ENCODE measurements around the gene HDAC6. TPM values are rescaled to one million over a fixed set of nuclear protein-coding genes. Genes with fewer than 3 reads are reported as not detected.
"Not testable (repeated sequence)": the region's sequence is repeated elsewhere in the genome, so short reads cannot be mapped to it uniquely, and the experiment has no call there.

The HDAC6 gene
- total RNA-seq, 2 experiments from 2014 or later = 76.8 to 107 TPM

DNA sequence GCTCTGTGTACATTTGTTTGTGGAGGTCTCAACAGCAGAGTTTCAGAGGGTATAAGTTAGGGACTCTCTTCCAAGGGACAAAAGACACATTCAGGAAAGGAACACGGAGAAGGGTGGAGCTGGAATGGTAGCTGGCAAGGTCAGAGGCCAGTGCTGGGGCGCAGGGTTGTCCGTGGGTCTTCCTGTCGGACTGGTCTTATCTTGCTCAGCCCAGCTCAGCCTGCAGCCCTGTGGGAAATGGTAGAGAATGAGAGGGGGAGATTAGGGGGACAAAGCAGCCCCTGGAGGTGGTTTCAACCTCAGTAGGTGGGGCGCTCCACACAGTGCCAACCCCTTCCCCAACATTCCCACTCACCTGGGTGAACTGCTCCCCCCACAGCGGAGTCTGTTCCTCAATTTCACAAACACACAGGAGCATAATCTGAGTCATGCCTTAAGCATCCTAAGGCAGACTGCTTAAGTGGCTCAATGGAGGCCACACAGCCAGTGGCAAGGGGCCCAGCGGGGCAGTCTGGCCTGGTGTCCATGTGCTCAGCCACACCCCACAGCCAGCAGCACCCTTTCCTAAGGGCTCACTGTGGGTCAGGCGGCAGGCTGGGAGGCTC is 6.9 kb upstream of the HDAC6 start:
- ATAC-seq = no peak
- Mint-ChIP-seq H3K4me3 (no peak overlapping the region), H3K4me1 (peaks cover 2% of the 10 kb centered on the region), H3K9me3 (ENCODE audit: low read depth) (no peaks in the 10 kb centered on the region), H3K36me3 (no peaks in the 10 kb centered on the region), H3K27ac (no peak overlapping the region), H3K27me3 (no peaks in the 10 kb centered on the region)
- no peak for DNase-seq
- CTCF ChIA-PET = no interaction called here

DNA sequence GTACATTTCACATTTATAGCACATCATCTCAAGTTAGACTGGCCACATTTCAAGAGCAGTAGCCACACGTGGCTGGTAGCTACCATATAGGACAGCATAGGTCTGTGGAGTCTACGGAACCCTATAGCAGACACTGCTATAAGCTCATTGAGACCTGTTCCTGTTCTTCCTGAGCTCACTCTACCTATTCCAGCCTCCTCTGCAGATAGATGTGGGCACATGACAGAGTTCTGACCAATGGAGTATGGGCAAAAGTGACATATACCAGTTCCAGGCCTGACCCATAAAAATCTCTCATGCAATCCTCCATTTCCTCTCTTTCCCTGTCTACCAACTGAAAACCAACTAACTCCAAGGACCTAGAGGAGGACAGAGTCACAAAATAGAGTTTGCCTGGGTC is 3.5 kb upstream of the HDAC6 start:
- H3K27me3 Mint-ChIP-seq = no peaks in the 10 kb centered on the region
- no peaks in the 10 kb centered on the region for H3K9me3 Mint-ChIP-seq (ENCODE audit: low read depth)
- H3K36me3 Mint-ChIP-seq = peaks cover 4% of the 10 kb centered on the region
- CTCF ChIA-PET = no interaction called here
- no peak overlapping the region for H3K4me3 Mint-ChIP-seq
- H3K27ac Mint-ChIP-seq = no peak overlapping the region
- H3K4me1 Mint-ChIP-seq = peaks cover 16% of the 10 kb centered on the region
- DNase-seq (no peak), ATAC-seq (no peak)

DNA sequence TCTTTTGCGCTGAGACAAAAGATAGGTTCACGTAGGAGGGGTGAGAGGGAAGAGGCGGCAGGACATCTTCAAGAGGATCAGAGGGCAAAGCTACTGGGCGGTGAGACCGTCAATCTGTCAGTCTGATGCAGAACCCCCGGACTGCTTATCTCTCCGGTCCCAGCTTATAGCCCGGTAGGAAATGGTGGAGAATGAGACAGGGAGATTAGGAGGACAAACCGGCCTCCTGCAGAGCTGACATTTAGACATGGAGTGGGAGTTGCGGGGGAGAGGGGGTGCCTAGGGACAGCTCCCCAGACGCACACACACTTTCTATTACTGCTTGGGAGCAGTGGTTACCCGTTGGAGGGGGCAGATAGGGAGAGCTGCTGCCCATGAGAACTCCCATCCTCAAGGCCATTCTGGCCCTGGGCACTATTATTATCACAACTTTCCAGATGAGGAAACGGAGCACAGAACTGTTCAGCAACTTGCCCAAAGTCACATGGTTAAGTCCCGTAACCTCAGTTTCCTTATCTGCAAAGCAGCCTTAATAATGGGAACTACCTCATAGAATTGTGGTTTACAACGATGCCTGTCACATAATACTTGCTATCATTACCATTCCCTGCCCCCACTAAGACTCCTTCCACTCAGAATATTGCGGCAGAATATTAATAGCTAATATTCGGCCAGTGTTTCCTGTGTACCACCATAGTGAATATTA is 1.1 kb upstream of the HDAC6 start:
- Mint-ChIP-seq H3K36me3 (peaks cover 16% of the 10 kb centered on the region), H3K27me3 (no peaks in the 10 kb centered on the region), H3K27ac (peak overlapping the region; percentile 100), H3K4me1 (peaks cover 20% of the 10 kb centered on the region), H3K9me3 (ENCODE audit: low read depth) (no peaks in the 10 kb centered on the region), H3K4me3 (peak overlapping the region; percentile 98)
- DNase-seq (peak; percentile 40), ATAC-seq (no peak)
- CTCF ChIA-PET = interaction anchor here (0.9 kb wide), 1 partner anchor 152 kb away, joined by 4 read pairs; no protein-coding TSS in a partner anchor

DNA sequence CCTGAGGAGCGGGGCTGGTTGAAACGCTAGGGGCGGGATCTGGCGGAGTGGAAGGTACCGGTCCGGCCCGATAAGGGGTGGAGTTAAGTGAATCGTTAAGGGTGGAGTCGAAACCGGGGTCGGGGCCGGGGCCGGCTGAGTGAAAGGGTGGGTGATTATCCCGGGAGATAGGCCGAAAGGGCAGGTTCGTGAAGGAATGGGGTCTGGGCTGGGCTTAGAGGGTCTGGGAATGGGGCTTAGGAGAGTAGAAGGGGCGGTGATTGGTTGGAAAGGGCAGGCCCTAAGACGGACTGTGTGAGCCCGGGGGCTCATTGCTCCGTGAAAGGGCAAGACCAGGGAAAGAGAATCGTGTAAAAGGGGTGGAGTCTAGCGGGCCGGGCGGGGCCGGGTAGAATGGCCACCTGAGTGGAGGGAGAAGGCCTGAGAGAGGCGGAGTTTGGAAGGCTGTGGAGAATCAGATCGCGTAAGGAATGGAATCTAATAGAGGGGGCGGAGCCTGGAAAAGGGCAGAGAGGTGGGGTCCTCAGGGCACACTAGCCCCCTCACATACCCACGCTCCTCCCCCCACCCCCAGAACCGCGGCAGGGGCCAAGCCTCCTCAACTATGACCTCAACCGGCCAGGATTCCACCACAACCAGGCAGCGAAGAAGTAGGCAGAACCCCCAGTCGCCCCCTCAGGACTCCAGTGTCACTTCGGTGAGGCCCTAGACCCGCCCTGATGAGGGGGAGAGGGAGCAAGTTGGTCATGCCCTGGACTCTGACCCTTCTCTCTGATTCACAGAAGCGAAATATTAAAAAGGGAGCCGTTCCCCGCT is 430 bp downstream of the HDAC6 start:
- peak overlapping the region; percentile 100 for H3K27ac Mint-ChIP-seq
- H3K4me1 Mint-ChIP-seq = peaks cover 20% of the 10 kb centered on the region
- peak; percentile 62 for ATAC-seq
- H3K9me3 Mint-ChIP-seq (ENCODE audit: low read depth) = no peaks in the 10 kb centered on the region
- CTCF ChIA-PET = interaction anchor here (0.7 to 0.9 kb wide), 3 partner anchors 119 to 154 kb away, joined by 3 to 4 read pairs (median 3); partner anchors contain the start of gene WAS
- H3K4me3 Mint-ChIP-seq = peak overlapping the region; percentile 98
- peak; percentile 88 for DNase-seq
- peaks cover 18% of the 10 kb centered on the region for H3K36me3 Mint-ChIP-seq
- no peaks in the 10 kb centered on the region for H3K27me3 Mint-ChIP-seq

DNA sequence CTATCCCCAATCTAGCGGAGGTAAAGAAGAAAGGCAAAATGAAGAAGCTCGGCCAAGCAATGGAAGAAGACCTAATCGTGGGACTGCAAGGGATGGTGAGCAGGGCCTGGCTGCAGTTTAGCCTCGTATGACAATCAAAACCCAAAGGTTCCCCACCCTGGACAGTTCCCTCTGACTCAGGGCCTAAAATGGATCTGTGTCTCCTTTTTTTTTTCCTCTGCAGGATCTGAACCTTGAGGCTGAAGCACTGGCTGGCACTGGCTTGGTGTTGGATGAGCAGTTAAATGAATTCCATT is 986 bp downstream of the HDAC6 start:
- no peak for DNase-seq

DNA sequence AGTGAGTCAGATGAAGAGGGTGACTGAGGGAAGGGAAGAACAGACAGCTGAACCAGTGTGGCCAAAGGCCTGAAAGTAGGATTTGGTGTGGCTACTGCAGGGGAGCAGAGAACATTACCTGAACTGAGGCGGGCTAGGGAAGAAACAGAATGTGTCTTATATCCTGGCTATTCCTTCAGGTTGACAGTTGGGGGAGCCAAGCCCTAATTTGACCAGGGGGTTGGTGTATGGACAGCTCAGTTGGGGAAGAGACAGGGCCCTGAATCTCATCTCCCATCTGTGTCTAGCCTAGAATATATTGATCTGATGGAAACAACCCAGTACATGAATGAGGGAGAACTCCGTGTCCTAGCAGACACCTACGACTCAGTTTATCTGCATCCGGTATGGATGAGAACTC is 4.2 kb downstream of the HDAC6 start:
- Mint-ChIP-seq H3K9me3 (ENCODE audit: low read depth) (no peaks in the 10 kb centered on the region), H3K4me3 (no peak overlapping the region), H3K27me3 (no peaks in the 10 kb centered on the region), H3K36me3 (peaks cover 17% of the 10 kb centered on the region), H3K4me1 (peaks cover 12% of the 10 kb centered on the region), H3K27ac (no peak overlapping the region)
- CTCF ChIA-PET = interaction anchor here (1.0 to 1.3 kb wide), 2 partner anchors 158 to 350 kb away, joined by 3 read pairs; no protein-coding TSS in a partner anchor
- ATAC-seq = no peak
- DNase-seq = no peak

More for the DNA sequence above, 986 bp downstream of the HDAC6 start:
- Mint-ChIP-seq H3K4me1 (peaks cover 20% of the 10 kb centered on the region), H3K9me3 (ENCODE audit: low read depth) (no peaks in the 10 kb centered on the region), H3K27ac (peak overlapping the region; percentile 100), H3K4me3 (peak overlapping the region; percentile 98), H3K27me3 (no peaks in the 10 kb centered on the region), H3K36me3 (peaks cover 18% of the 10 kb centered on the region)
- CTCF ChIA-PET = no interaction called here
- no peak for ATAC-seq

DNA sequence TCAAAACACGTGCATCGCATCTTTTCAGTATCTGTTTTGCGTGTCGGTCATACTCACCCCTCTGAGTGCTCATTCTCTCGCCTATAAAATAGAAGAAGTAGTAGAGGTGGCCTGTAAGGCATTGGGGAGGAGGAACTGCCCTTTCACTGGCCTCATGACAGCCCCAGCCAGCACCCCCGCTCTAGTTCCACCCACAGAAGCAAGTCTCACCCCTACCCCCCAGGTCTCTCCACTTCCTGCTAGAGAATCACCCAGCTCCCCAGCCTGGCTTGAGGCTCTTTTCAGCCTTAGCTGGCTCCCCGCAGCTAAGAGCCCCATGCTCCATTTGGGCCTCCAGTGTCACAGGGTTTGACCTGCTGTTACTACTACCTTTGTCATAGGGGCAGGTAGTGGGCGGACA is 11.8 kb downstream of the HDAC6 start:
- DNase-seq (no peak), ATAC-seq (no peak)
- Mint-ChIP-seq H3K4me1 (no peaks in the 10 kb centered on the region), H3K27me3 (no peaks in the 10 kb centered on the region), H3K36me3 (peaks cover 6% of the 10 kb centered on the region), H3K4me3 (no peak overlapping the region), H3K27ac (no peak overlapping the region), H3K9me3 (ENCODE audit: low read depth) (no peaks in the 10 kb centered on the region)
- CTCF ChIA-PET = no interaction called here

DNA sequence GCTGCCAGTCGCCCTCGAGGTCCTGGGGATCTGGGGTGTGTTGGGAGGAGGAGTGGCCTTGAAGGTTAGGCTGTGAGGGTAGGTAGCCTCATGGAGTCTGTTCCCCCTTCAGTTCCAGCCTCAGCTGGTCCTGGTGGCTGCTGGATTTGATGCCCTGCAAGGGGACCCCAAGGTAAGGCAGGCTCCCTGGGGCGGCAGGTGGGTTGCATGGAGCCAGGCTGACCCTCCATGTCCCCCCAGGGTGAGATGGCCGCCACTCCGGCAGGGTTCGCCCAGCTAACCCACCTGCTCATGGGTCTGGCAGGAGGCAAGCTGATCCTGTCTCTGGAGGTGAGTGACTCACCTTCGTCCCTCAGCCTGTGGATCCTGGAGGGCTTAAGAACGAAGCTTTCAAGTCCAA is 12.9 kb downstream of the HDAC6 start:
- no peaks in the 10 kb centered on the region for H3K4me1 Mint-ChIP-seq
- ATAC-seq (no peak), DNase-seq (no peak)
- CTCF ChIA-PET = no interaction called here
- no peaks in the 10 kb centered on the region for H3K27me3 Mint-ChIP-seq
- no peak overlapping the region for H3K4me3 Mint-ChIP-seq
- H3K36me3 Mint-ChIP-seq = peaks cover 7% of the 10 kb centered on the region
- no peak overlapping the region for H3K27ac Mint-ChIP-seq
- H3K9me3 Mint-ChIP-seq (ENCODE audit: low read depth) = no peaks in the 10 kb centered on the region

DNA sequence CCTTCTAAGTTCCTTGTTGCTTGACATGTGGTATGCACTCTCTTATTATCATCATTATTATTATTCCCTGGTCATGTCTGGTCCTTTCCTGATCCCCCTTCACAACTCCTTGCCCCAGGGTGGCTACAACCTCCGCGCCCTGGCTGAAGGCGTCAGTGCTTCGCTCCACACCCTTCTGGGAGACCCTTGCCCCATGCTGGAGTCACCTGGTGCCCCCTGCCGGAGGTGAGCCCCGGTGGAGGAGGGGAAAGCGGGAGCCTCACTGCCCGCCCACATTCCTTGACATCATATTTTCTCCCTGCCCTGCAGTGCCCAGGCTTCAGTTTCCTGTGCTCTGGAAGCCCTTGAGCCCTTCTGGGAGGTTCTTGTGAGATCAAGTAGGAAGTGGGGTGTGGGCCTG is 13.4 kb downstream of the HDAC6 start:
- Mint-ChIP-seq H3K4me3 (no peak overlapping the region), H3K27ac (no peak overlapping the region), H3K9me3 (ENCODE audit: low read depth) (no peaks in the 10 kb centered on the region), H3K36me3 (peaks cover 8% of the 10 kb centered on the region), H3K4me1 (no peaks in the 10 kb centered on the region), H3K27me3 (no peaks in the 10 kb centered on the region)
- no peak for DNase-seq
- CTCF ChIA-PET = no interaction called here
- ATAC-seq = no peak

DNA sequence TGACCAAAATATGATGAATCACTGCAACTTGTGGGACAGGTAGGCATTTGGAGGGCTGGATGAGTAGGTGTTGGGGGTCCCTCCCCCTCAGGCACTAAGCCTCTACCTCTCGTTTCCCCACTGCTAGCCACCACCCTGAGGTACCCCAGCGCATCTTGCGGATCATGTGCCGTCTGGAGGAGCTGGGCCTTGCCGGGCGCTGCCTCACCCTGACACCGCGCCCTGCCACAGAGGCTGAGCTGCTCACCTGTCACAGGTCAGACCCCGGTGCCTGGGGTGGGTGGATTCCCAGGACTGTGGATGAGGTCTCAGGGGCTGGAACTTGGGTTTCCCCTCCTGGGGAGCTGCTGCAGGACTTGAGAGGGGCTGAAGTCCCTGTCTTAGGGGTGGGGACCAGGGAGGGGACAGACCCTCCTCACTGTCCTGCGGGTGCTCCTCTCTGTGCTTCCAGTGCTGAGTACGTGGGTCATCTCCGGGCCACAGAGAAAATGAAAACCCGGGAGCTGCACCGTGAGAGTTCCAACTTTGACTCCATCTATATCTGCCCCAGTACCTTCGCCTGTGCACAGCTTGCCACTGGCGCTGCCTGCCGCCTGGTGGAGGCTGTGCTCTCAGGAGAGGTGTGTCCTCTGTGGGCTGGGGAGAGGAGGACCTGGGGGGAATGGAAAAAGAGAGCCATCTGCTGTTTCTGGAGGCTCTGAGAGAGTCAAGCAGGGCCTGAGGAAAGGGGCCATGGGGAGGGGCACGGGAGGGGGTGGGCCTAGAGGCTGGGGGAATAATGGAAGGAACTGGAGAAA is 14.3 kb downstream of the HDAC6 start:
- Mint-ChIP-seq H3K36me3 (peaks cover 7% of the 10 kb centered on the region), H3K27ac (no peak overlapping the region), H3K27me3 (no peaks in the 10 kb centered on the region), H3K4me1 (no peaks in the 10 kb centered on the region), H3K9me3 (ENCODE audit: low read depth) (no peaks in the 10 kb centered on the region), H3K4me3 (no peak overlapping the region)
- CTCF ChIA-PET = no interaction called here
- DNase-seq (no peak), ATAC-seq (no peak)

DNA sequence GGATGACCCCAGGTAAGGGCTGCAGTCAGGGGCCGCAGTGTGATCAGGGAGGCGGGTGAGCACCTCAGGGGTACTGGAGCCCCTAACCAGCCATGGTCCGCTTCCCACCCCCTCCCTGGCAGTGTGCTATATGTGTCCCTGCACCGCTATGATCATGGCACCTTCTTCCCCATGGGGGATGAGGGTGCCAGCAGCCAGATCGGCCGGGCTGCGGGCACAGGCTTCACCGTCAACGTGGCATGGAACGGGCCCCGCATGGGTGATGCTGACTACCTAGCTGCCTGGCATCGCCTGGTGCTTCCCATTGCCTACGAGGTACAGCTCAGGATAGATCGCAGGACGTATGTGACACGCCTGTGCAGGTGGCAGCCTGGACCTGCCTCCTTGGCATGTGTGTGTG is 16.2 kb downstream of the HDAC6 start:
- CTCF ChIA-PET = no interaction called here
- no peaks in the 10 kb centered on the region for H3K9me3 Mint-ChIP-seq (ENCODE audit: low read depth)
- no peaks in the 10 kb centered on the region for H3K27me3 Mint-ChIP-seq

DNA sequence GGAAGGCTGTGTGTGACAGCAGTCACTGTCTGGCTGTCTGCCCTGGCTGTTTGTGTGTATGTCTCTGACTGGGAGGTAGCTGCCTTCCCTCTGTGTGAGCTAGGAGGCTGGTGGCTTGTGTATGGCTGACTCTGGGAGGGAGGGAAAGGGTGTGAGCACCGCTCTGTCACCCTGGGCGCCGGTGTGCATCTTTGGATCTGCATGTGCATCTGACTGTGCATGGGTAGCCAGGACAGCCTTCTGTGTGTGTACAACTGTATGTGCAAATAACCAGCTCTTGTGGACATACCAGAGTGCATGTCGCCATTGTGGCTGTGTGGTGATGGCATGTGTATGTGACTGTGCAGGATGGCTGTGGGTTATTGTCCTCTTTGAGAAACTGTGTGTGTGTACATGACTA is 17.0 kb downstream of the HDAC6 start:
- no peaks in the 10 kb centered on the region for H3K4me1 Mint-ChIP-seq

More for the DNA sequence above, 16.2 kb downstream of the HDAC6 start:
- no peak overlapping the region for H3K27ac Mint-ChIP-seq
- ATAC-seq (no peak), DNase-seq (no peak)
- no peaks in the 10 kb centered on the region for H3K4me1 Mint-ChIP-seq
- H3K36me3 Mint-ChIP-seq = peaks cover 3% of the 10 kb centered on the region
- H3K4me3 Mint-ChIP-seq = no peak overlapping the region

DNA sequence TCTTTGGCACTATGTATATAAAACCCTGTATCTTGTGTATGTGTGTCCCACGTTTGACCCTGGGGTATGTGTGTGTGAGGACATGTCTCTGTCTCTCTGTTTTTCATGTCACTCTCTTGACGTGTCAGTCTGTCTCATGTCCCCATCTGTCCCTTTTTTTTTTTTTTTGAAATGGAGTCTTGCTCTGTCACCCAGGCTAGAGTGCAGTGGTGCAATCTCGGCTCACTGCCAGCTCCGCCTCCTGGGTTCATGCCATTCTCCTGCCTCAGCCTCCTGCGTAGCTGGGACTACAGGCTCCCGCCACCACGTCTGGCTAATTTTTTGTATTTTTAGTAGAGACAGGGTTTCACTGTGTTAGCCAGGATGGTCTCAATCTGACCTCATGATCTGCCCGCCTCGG is 17.5 kb downstream of the HDAC6 start:
- H3K4me1 Mint-ChIP-seq; H3K36me3 Mint-ChIP-seq; H3K9me3 Mint-ChIP-seq (ENCODE audit: low read depth); H3K4me3 Mint-ChIP-seq; H3K27me3 Mint-ChIP-seq; DNase-seq; H3K27ac Mint-ChIP-seq; ATAC-seq; CTCF ChIA-PET: not testable (repeated sequence)

More for the DNA sequence above, 17.0 kb downstream of the HDAC6 start:
- Mint-ChIP-seq H3K4me3 (no peak overlapping the region), H3K27ac (no peak overlapping the region), H3K36me3 (peaks cover 3% of the 10 kb centered on the region), H3K9me3 (ENCODE audit: low read depth) (no peaks in the 10 kb centered on the region), H3K27me3 (no peaks in the 10 kb centered on the region)
- CTCF ChIA-PET = no interaction called here
- DNase-seq = no peak
- ATAC-seq = no peak

Measured in activated CD8-positive, alpha-beta memory T cell treated with anti-CD3 and anti-CD28 coated beads, Interleukin-2, amount 10 ng/mL, durations not matched to agents 7 days and 5 days (primary cell).